K562 (cell line): Measurements from ENCODE around the gene ZNF565. TPM values are rescaled to one million over a fixed set of nuclear protein-coding genes. Genes with fewer than 3 reads are reported as not detected.

ENCODE experiments used
- ATAC-seq: fragments of 200-7000 bp; cut with Tn5 transposase; 3 replicates; pipeline ENCODE4 v1.9.1; 2020; ENCODE audit warnings: moderate library complexity
- BruUV-seq: library from RNA; stranded (reverse); fragments of 400-500 nt; replicated peaks from 2 replicates; lab custom pipeline; 2021; lab: Mats Ljungman, UMichigan
- CTCF ChIA-PET: fragments of 300-600 bp; formaldehyde crosslinking; extraction: SDS; loops from one replicate; lab custom pipeline; 2021; ENCODE audit warnings: low intra/inter-chr PET ratio; lab: Yijun Ruan, JAX
- POLR2A ChIA-PET: fragments of 300-600, 350-650 bp; sonication (Branson Sonifier 250); formaldehyde crosslinking; extraction: SDS; loops from one replicate; lab custom pipeline; 2021; ENCODE audit warnings: antibody characterized with exemption, inconsistent platforms; lab: Yijun Ruan, JAX
- DNase-seq, 4 experiments: peaks; one replicate each; pipeline versions ENCODE4 v3.0.0 to v3.0.0-alpha.2; 2011 to 2018; ENCODE audit warnings: low spot score in 3 of 4, mixed read lengths in 3 of 4; ENCODE audit errors: extremely low read depth in 1 of 4
- FAIRE-seq: peaks from 2 replicates; lab custom pipeline; 2011; peaks lifted over from hg19 to GRCh38; lab: Jason Lieb, UNC
- H2AFZ ChIP-seq: 2 replicates; pipeline ENCODE4 v1.6.0; 2011; ENCODE audit warnings: low read depth, low read length, control low read depth, inconsistent platforms
- H3K27ac ChIP-seq: fragments of 200-600 bp; 3 replicates; pipeline ENCODE4 v1.8.0; 2011; ENCODE audit warnings: low read depth, mild to moderate bottlenecking, control low read depth, inconsistent platforms, low read length, moderate library complexity, mixed read lengths; ENCODE audit errors: extremely low read depth
- H3K27me3 ChIP-seq, 2 experiments: fragments of 300-600 bp in 1 of 2; 2 replicates in 1 of 2; 3 replicates in 1 of 2; pipeline versions ENCODE4 v1.6.0 to v1.8.0; 2011; ENCODE audit warnings: inconsistent platforms in 2 of 2, low read length in 2 of 2, mild to moderate bottlenecking in 1 of 2, mixed read lengths in 1 of 2, moderate library complexity in 1 of 2; ENCODE audit not compliant: control insufficient read depth in 2 of 2, insufficient read depth in 2 of 2
- H3K36me3 ChIP-seq: fragments of 300-600 bp; 3 replicates; pipeline ENCODE4 v1.8.0; 2011; ENCODE audit warnings: mild to moderate bottlenecking, low read length, inconsistent platforms; ENCODE audit not compliant: control insufficient read depth, insufficient read depth
- H3K4me1 ChIP-seq, 2 experiments: fragments of 200-600 bp in 1 of 2; replicated peaks in 1 of 2; 2 replicates in 1 of 2; 3 replicates in 1 of 2; pipeline versions ENCODE4 v1.5.1 to v1.8.0; 2011; ENCODE audit warnings: inconsistent platforms in 2 of 2, low read length in 2 of 2, mild to moderate bottlenecking in 1 of 2, mixed read lengths in 1 of 2, moderate library complexity in 1 of 2; ENCODE audit not compliant: control insufficient read depth in 2 of 2, insufficient read depth in 2 of 2
- H3K4me2 ChIP-seq: 2 replicates; pipeline ENCODE4 v1.6.1; 2011; ENCODE audit warnings: low read length, control low read depth, inconsistent platforms, mixed read lengths; ENCODE audit not compliant: insufficient read depth
- H3K4me3 ChIP-seq: fragments of 200-600 bp; sonication (generic), shearing (Covaris generic); 2 replicates; pipeline ENCODE4 v1.5.1; 2016; ENCODE audit warnings: control low read depth, inconsistent platforms
- H3K79me2 ChIP-seq: fragments of 200-600 bp; 3 replicates; pipeline ENCODE4 v1.8.0; 2011; ENCODE audit warnings: low read length, inconsistent platforms; ENCODE audit not compliant: control insufficient read depth, insufficient read depth
- H3K9ac ChIP-seq, 2 experiments: 2 replicates each; pipeline versions ENCODE4 v1.6.0 to v1.6.1; 2011; ENCODE audit warnings: low read depth in 2 of 2, low read length in 2 of 2, control low read depth in 1 of 2, inconsistent platforms in 1 of 2, mild to moderate bottlenecking in 1 of 2, mixed read lengths in 1 of 2; ENCODE audit not compliant: insufficient read depth in 1 of 2
- H3K9me1 ChIP-seq: one replicate; pipeline ENCODE4 v1.6.0; 2011; ENCODE audit warnings: inconsistent platforms, mild to moderate bottlenecking, low read length, moderate library complexity; ENCODE audit not compliant: control insufficient read depth, insufficient read depth
- H3K9me3 ChIP-seq: replicated peaks from 2 replicates; pipeline ENCODE4 v1.5.1; 2011; ENCODE audit warnings: low read depth, low read length, inconsistent platforms; ENCODE audit not compliant: control insufficient read depth, insufficient read depth
- H4K20me1 ChIP-seq: replicated peaks from 2 replicates; pipeline ENCODE4 v1.6.1; 2011; ENCODE audit warnings: low read length, inconsistent platforms, mixed read lengths; ENCODE audit not compliant: control insufficient read depth, insufficient read depth
- ATF7 ChIP-seq: fragments of 450-650 bp; IDR thresholded peaks from 2 replicates; pipeline ENCODE4 v1.7.1; 2014; ENCODE audit warnings: mild to moderate bottlenecking, moderate library complexity
- DACH1 ChIP-seq: fragments of 450-650 bp; IDR thresholded peaks from 2 replicates; pipeline ENCODE4 v1.6.1; 2018; ENCODE audit not compliant: partially characterized antibody
- HIVEP1 ChIP-seq: fragments of 250-450 bp; sonication (Bioruptor Pico); IDR thresholded peaks from 2 replicates; pipeline ENCODE4 v1.4.0; 2020; ENCODE audit warnings: mild to moderate bottlenecking
- HMBOX1 ChIP-seq: sonication (generic); IDR thresholded peaks from 2 replicates; pipeline ENCODE4 v1.6.1; 2016
- JUND ChIP-seq, 2 experiments: IDR thresholded peaks; 2 replicates in 1 of 2; 3 replicates in 1 of 2; pipeline ENCODE4 v1.6.1; 2011; ENCODE audit warnings: borderline replicate concordance in 2 of 2, low read depth in 2 of 2, low read length in 2 of 2, improper control_type of control experiment in 1 of 2, missing biosample characterization in 1 of 2, missing genetic modification characterization in 1 of 2, missing genetic modification reagents in 1 of 2
- KDM4B ChIP-seq, 2 experiments: fragments of 450-650 bp in 1 of 2; sonication (generic) in 1 of 2; IDR thresholded peaks; 2 replicates each; pipeline ENCODE4 v1.6.1; 2016 to 2017; ENCODE audit warnings: borderline replicate concordance in 2 of 2, antibody characterized with exemption in 1 of 2, low read depth in 1 of 2, mild to moderate bottlenecking in 1 of 2
- KLF1 ChIP-seq: fragments of 450-650 bp; IDR thresholded peaks from 2 replicates; pipeline ENCODE4 v1.6.1; 2016; ENCODE audit warnings: missing genetic modification characterization, missing compliant biosample characterization
- LARP7 ChIP-seq: fragments of 450-650 bp; IDR thresholded peaks from 2 replicates; pipeline ENCODE4 v1.6.1; 2016
- MAZ ChIP-seq, 2 experiments: fragments of 450-650 bp in 1 of 2; sonication (generic) in 1 of 2; formaldehyde crosslinking; IDR thresholded peaks in 1 of 2; conservative IDR thresholded peaks in 1 of 2; 2 replicates each; pipeline versions ENCODE4 v1.4.0 to v1.5.0; 2020; ENCODE audit warnings: mild to moderate bottlenecking in 1 of 2, missing genetic modification reagents in 1 of 2
- MBD2 ChIP-seq: sonication (generic); IDR thresholded peaks from 2 replicates; pipeline ENCODE4 v1.6.1; 2016; ENCODE audit warnings: low read depth, borderline replicate concordance
- NR2C2 ChIP-seq, 2 experiments: fragments of 200-800 bp in 1 of 2; sonication (Bioruptor generic) in 1 of 2; sonication (generic) in 1 of 2; formaldehyde crosslinking in 1 of 2; IDR thresholded peaks; 2 replicates each; pipeline versions ENCODE4 v1.6.1 to v1.8.0; 2016 to 2022; ENCODE audit warnings: mild to moderate bottlenecking in 1 of 2, missing compliant biosample characterization in 1 of 2, missing genetic modification characterization in 1 of 2, missing genetic modification reagents in 1 of 2
- NR4A1 ChIP-seq, 2 experiments: fragments of 250-450 bp in 1 of 2; fragments of 450-650 bp in 1 of 2; sonication (Bioruptor Pico) in 1 of 2; IDR thresholded peaks; 2 replicates each; pipeline versions ENCODE4 v1.4.0 to v1.6.1; 2016 to 2020; ENCODE audit warnings: mild to moderate bottlenecking in 2 of 2, missing compliant biosample characterization in 1 of 2, missing genetic modification characterization in 1 of 2, moderate library complexity in 1 of 2
- PHF21A ChIP-seq: fragments of 450-650 bp; IDR thresholded peaks from 2 replicates; pipeline ENCODE4 v1.6.1; 2017; ENCODE audit warnings: low read depth, borderline replicate concordance
- PHTF2 ChIP-seq: fragments of 250-450 bp; sonication (Bioruptor Pico); IDR thresholded peaks from 2 replicates; pipeline ENCODE4 v1.5.0; 2021; ENCODE audit warnings: mild to moderate bottlenecking
- SETDB1 ChIP-seq: IDR thresholded peaks from one replicate; pipeline ENCODE4 v1.6.1; 2012; ENCODE audit warnings: low read length, control low read depth, inconsistent platforms
- TAF15 ChIP-seq: fragments of 200-400 bp; formaldehyde crosslinking; IDR thresholded peaks from 2 replicates; pipeline ENCODE4 v1.6.1; 2017; ENCODE audit warnings: mild to moderate bottlenecking, low read depth, low read length, moderate library complexity
- ZNF121 ChIP-seq: sonication (generic); formaldehyde crosslinking; conservative IDR thresholded peaks from 2 replicates; pipeline ENCODE4 v1.8.0; 2022; ENCODE audit warnings: missing genetic modification reagents
- ZNF324 ChIP-seq: fragments of 250-450 bp; sonication (Bioruptor Pico); IDR thresholded peaks from 2 replicates; pipeline ENCODE4 v1.4.0; 2020; ENCODE audit warnings: mild to moderate bottlenecking
- ZNF436 ChIP-seq: fragments of 250-450, 450-650 bp; sonication (Bioruptor Pico); formaldehyde crosslinking; IDR thresholded peaks from 2 replicates; pipeline ENCODE4 v1.7.0; 2020; ENCODE audit warnings: mild to moderate bottlenecking
- ZNF551 ChIP-seq: fragments of 250-450 bp; sonication (Bioruptor Pico); IDR thresholded peaks from 2 replicates; pipeline ENCODE4 v1.5.0; 2021; ENCODE audit warnings: mild to moderate bottlenecking, moderate library complexity
- ZNF695 ChIP-seq: fragments of 450-650 bp; formaldehyde crosslinking; IDR thresholded peaks from 2 replicates; pipeline ENCODE4 v1.4.0; 2020; ENCODE audit warnings: mild to moderate bottlenecking, moderate library complexity
- ZNF696 ChIP-seq: fragments of 250-450 bp; sonication (Bioruptor Pico); conservative IDR thresholded peaks from 2 replicates; pipeline ENCODE4 v1.4.0; 2020; ENCODE audit warnings: mild to moderate bottlenecking, moderate library complexity
- WGBS: fragments of 100-300 bp; shearing (Covaris generic); methylation state at CpG from one replicate; pipeline ENCODE4 v1.1.6; 2016; ENCODE audit warnings: low coverage, mixed read lengths; ENCODE audit not compliant: insufficient coverage; ENCODE audit errors: missing lambda C conversion rate; 5-methylcytosine and 5-hydroxymethylcytosine counted together
- in situ Hi-C: fragments of 300-500 bp; cut with MboI; formaldehyde crosslinking; loops from 4 replicates; pipeline ENCODE4 v1.15.0; 2018; ENCODE audit warnings: inconsistent platforms, mixed read lengths
- intact Hi-C: fragments of 100-400 bp; cut with micrococcal nuclease; formaldehyde crosslinking; loops from 2 replicates; pipeline ENCODE4 v1.14.2; 2022
- polyA plus RNA-seq, 8 experiments: library from polyadenylated mRNA; depleted of rRNA in 4 of 8; stranded (reverse) in 5 of 8; unstranded in 3 of 8; fragments of >200 nt; fragmentation: Nextera tagmentation in 2 of 8; fragmentation: Illumina TruSeq in 1 of 8; extraction: Ambion mirVana in 2 of 8; extraction: Trizol in 1 of 8; gene quantifications; 2 replicates each; pipeline versions ENCODE4 v1.2.1 to v1.2.3, GENCODE V29; 2011 to 2014; ENCODE audit warnings: inconsistent platforms in 1 of 8, missing spikeins in 1 of 8
- total RNA-seq, 7 experiments: library from RNA; depleted of rRNA in 6 of 7; stranded (reverse); fragments of >200 nt in 6 of 7; fragmentation: Illumina TruSeq in 2 of 7; extraction: Trizol in 2 of 7; gene quantifications; 2 replicates each; pipeline versions ENCODE4 v1.2.1 to v1.2.3, GENCODE V29; 2011 to 2021; ENCODE audit warnings: low replicate concordance in 1 of 7

The ZNF565 gene
- total and polyA plus RNA-seq, 9 of the 15 experiments (the other 6 are each of a cell fraction or from before 2014, with no cell fraction given), result 1.3 to 3.2 (median 2.6) TPM

GRCh38 chr19:36141039-36141927 lies 73.2 kb downstream of the ZNF565 start:
- in situ Hi-C loops (no loop called here), intact Hi-C loops (no loop called here)
- Histone ChIP-seq H3K79me2 (peaks cover 26% of the 10 kb centered on the region), H3K9ac (peak overlapping the region in 1 of 2 experiments; percentile 99; a peak in 1 of 4 replicates), H4K20me1 (peaks cover 11% of the 10 kb centered on the region), H3K9me3 (no peaks in the 10 kb centered on the region), H3K4me1 (peaks cover 13 to 32% of the 10 kb centered on the region in 2 experiments), H3K9me1 (peaks cover 8% of the 10 kb centered on the region), H2AFZ (peak overlapping the region; percentile 69; the same call in 1 of the 2 replicates), H3K4me3 (peak overlapping the region; percentile 95), H3K36me3 (peaks cover 43% of the 10 kb centered on the region), H3K27ac (peak overlapping the region; percentile 99; the same call in 2 of the 3 replicates), H3K4me2 (peak overlapping the region; percentile 96), H3K27me3 (no peaks in the 10 kb centered on the region)
- DNase-seq (peak; percentile 89 to 94 (median 90)), FAIRE-seq (peak; percentile 95), ATAC-seq (peak; percentile 81)
- WGBS, result 28% methylated on average over 15 of the region's 42 CpGs
- POLR2A ChIA-PET, result no interaction called here
- CTCF ChIA-PET, result no interaction called here
- BruUV-seq, result no TSS peak
- TF ChIP-seq JUND (IDR thresholded peaks at IDR 0.05; ENCODE audit: borderline replicate concordance, low read depth, low read length), result 0 out of 2 replicates have a peak, but pooled peaks have one; percentile 5
- TF ChIP-seq JUND (tag; IDR thresholded peaks at IDR 0.05; ENCODE audit: borderline replicate concordance, low read depth, low read length), result no peak
- TF ChIP-seq HIVEP1 (CRISPR knock-in tag), result no peak
- no peak for TF ChIP-seq MBD2
- no peak for TF ChIP-seq ZNF324 (CRISPR knock-in tag)
- no peak for TF ChIP-seq ZNF436 (CRISPR knock-in tag)
- TF ChIP-seq NR4A1 (CRISPR knock-in tag; IDR thresholded peaks at IDR 0.05), result no peak
- no peak for TF ChIP-seq NR4A1 (tag; IDR thresholded peaks at IDR 0.05)
- TF ChIP-seq NR2C2 (CRISPR knock-in tag; IDR thresholded peaks at IDR 0.05), result no peak
- TF ChIP-seq NR2C2 (tag; IDR thresholded peaks at IDR 0.05), result no peak
- no peak for TF ChIP-seq KDM4B (IDR thresholded peaks at IDR 0.05; ENCODE audit: borderline replicate concordance in 2 of 2, low read depth in 1 of 2)
- peak; percentile 52; the same call in 1 of the 2 replicates for TF ChIP-seq HMBOX1
- no peak for TF ChIP-seq SETDB1
- TF ChIP-seq ZNF121, result no peak
- TF ChIP-seq TAF15, result no peak
- TF ChIP-seq ZNF551 (CRISPR knock-in tag), result no peak
- TF ChIP-seq DACH1, result no peak
- TF ChIP-seq LARP7, result no peak
- TF ChIP-seq PHTF2, result no peak
- no peak for TF ChIP-seq KLF1 (tag)
- TF ChIP-seq ATF7, result no peak
- no peak for TF ChIP-seq ZNF696 (CRISPR knock-in tag)
- TF ChIP-seq MAZ (CRISPR knock-in tag; conservative IDR thresholded peaks at IDR 0.05 in 1 of 2, IDR thresholded peaks at IDR 0.05 in 1 of 2), result no peak
- TF ChIP-seq PHF21A, result no peak
- no peak for TF ChIP-seq ZNF695 (CRISPR knock-in tag)
